Measurements from ENCODE around the gene CDKN1C.

DNA sequence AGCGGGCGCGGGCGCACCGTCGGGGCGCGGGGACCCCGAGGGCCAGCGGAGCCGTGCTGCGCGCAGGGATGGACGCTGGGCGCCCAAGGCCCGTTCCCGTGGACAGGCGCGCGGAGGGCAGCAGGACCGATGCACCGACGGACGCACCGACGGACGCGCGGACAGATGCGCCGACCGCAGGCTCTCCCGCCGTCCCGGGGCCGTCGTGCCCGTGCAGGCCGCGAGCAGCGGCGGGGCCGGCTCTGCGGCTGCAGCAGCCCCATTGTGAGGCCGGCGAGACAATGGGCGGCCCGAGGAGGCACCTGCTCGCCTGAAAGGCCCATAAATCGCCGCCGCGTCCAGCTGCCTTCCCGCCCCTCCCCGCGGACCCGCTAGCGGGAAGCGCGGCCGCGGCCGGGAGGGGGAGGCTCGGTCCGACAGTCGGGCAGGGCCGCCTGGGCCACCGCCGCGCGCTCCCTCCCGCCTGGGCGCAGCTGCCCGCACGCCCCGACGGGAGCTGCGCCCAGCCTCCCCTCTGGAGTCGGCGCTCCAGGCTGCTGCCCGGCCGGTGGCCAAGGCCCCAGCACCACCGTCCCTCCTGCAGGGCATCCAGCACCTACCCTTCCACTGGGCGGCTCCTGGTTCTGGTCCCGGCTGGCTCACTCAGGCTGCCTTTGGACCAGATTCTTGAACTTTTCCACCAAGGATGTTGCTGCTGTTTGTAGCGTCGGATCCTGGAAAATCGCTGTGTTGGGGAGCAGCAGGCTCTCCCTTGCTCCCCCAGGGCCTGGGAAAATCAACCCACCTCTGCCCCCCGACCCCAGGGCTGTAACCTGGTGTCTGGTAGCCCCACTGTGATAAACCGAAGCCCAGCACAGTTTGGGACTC is 15.8 kb downstream of the CDKN1C start:
- TF ChIP-seq CTCF (IDR thresholded peaks at IDR 0.05; ENCODE audit: low read length) (no peak), EZH2phosphoT487 (IDR thresholded peaks at IDR 0.05; ENCODE audit: low read length) (no peak), EZH2 (optimal IDR thresholded peaks at IDR 0.05; ENCODE audit: low read depth, low read length) (no peak)

Measured in MM.1S (cell line).